NCI-H2107 (cell line): Measurements from ENCODE around the gene MYBPC2.
A peak's percentile ranks its signal among the peaks of the same experiment; 100 is the strongest.

ENCODE experiments used
- DNase-seq: peaks from one replicate; lab custom pipeline; 2025; lab: John Stamatoyannopoulos, UW

The MYBPC2 gene

DNA sequence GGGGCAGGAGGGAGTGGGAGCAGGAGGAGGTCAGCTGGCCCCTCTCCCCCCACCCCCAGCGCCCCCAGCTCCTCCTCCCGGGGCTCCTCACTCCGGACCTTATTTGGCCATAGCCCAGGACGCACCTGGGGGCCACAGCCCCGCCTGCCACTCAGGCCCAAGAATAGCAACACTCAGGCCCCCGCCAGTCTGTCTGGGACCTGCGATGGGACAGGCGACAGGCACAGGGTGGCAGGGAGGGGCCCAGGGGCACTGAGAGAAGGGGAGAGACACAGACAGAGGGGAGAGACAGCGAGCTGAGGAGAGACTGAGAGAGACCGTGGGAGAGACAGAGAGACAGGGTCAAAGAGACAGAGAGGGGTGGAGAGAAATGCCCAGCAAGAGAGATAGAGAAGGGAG, 68.1 kb downstream of the MYBPC2 start:
- no peak for DNase-seq

DNA sequence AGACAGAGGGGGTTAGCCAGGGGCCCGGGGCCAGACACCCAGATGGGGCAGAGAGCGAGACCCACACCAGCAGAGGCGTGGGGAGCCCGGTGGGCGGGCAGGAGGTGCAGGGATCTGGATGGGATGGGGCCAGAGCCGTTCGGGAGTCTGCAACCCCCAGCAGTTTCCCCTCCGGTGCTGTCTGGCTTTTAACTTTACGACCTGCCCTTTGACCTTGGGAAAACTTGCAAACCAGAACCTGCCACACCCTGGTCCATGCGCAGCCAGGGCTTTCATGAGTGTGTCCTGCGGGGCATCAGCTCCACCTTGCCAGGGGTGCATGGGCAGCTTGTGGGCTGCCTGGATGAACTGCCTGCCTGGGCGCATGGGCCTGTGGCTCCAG, 68.5 kb downstream of the MYBPC2 start:
- no peak for DNase-seq

DNA sequence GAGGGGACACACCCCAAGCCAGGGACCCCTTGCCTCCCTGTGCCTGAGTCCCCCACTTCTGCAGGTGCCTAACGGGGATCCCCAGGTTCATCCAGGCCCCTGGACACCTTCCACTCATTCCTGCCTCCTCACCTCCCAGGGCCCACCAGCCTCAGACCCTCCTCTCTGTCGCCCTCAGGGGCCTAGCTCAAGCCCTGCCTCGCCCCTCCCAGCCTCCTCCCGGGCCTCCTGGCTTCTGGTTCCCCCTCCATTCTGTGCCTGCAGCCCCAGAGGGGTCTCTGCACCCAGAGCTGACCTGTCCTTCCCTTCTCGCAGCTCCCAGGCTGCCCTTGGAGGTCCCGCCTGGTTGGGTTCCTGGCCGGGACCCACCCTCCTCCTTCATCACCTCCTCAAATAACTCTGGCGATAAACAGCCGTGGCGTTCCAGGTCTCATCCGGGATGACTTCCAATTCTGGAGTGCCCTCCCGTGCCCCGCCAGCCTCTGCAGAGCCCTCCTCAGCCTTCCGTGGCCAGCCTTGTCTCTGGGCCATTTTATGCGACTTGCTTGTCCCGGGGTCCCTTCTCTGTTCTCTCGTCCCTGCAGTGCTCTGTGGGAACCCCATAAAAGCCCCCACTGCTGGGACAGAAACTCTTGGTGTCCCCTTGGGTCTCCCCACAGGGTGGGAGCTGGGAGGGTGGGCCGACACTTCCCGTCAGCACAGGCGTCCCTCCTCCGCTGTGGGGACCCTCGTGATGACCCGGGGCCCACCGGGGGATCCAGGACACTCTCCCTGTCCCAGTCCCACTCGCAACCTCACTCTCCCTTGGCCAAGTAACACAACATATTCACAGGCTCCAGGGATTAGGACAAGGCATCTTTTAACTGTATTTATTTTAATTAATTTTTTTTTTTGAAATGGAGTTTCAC, 69.1 kb downstream of the MYBPC2 start:
- DNase-seq = no peak

DNA sequence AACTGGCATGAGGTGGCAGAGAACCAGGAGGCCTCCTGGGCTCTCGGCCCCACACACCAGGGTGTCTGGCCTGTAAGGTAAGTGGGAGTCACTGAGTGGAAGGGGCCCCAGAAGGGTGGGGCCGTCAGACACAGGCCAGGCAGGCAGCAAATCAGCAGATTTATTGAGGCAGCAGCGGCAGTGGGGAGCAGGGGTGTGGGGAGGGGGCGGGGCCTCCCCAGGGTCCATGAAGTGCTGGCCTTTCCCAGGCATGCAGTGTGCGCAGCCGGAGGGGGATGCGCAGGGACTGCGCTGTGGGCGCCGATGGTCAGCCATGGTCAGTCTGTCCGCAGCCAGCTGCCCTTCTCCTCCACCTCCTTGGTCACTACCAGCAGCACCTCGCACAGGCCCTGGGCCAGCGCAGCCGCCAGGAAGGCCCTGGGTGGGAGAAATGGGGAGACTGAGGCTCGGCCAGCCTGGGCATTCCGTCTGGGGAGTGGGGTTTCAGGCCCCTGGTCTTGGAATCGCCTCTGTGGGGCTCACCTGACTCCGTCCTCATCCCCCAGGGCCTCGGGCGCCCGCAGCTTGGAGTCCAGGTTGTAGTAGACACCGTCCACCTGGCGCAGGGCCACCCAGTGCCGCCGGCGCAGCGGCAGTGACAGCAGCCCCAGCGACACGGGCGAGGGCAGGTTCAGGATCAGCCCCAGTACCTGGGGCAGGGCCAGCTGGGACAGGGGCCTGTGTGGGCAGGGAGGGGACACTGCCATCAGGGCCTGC, 73.3 kb downstream of the MYBPC2 start:
- no peak for DNase-seq

DNA sequence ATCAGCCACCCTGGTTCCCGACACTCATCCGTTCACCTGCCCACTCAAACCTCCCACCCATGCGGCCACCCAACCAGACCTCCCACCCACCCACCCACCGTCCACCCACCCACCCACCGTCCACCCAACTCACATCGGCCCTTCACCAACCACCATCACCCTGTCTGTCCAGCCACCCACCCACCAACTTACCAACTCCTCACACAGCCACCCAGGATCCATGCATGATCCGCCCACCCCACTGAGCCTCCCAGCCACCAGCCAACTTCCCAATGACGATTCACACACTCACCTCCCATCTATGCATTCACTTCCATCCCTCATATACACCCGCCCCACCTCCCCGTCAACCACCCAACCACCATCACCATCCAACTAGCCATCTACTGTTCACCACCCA, 74.0 kb downstream of the MYBPC2 start:
- DNase-seq = no peak

DNA sequence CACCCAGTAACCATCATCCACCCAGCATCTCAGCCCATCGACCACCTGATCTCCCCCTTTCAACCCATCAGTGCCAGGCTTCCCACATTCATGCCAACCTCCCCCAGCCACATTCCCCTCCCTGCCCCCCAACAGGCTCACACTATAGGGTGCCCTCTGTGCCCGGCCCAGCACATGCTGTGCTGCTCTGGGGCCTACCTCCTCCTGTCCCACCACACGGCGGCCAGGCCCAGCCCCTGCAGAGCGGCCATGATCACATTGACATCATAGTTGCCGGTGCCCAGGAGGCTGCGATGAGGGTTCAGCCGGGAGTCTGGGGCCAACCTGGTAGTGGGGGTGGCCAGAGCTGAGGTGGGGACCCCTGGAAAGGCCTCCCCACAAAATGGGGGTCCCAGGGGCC, 74.7 kb downstream of the MYBPC2 start:
- no peak for DNase-seq

DNA sequence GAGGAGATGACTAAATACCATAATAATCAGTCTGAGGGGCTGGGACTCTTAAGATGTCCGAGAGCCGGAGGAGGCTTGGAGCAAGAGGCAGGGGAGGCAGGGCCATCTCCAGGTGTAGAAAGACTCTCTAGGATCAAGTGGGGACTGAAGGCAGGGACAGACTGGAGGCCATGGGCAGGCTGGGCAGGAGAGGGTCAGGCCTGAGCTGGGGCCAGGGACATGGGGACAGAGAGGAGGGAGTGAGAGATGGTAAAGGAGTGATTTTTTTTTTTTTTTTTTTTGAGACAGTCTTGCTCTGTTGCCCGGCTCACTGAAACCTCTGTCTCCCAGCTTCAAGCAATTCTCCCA, 76.1 kb downstream of the MYBPC2 start:
- DNase-seq = no peak

DNA sequence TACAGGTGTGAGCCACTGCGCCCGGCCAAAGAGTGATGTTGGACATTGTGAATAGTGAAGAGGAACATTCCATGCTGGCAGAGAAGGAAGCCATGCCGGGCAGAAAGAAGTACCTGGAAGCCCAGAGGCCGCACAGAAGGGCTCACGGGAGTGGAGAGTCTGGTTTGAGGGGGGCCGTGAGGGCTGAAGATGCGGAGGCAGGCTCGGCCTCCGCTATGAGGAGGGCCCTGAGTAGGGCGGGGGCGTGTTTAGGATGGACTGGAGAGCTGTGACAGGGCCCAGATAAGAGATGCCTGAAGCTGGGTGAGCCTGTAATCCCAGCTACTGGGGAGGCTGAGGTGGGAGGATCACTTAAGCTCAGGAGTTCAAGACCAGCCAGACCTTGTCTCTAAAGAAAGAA, 76.7 kb downstream of the MYBPC2 start:
- no peak for DNase-seq

DNA sequence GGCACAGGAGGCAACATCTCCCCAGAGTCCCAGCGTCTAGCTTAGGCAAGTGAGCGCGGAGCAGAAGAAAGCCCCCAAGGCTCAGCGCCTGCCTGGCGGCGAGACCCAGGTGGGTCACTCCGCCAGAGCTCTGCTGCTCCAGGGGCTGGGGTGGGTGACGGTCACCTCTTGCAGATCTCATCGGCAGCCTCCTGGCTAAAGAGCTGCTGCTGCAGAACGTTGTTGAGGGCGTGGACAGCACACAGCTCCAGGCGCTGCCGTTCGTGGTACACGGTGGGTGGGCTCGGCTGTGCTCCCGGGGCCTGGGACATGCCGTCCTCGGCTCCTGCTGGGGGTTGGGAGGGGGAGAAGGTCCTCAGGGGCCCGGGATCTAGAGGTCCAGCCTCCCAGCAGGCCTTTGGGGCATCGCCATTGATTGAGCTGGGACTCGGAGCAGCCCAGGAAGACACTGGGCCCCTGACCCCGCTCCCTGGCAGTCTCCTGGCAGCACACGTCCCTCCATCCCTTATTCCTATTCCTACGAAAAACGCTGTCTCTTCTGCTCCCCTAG, 77.5 kb downstream of the MYBPC2 start:
- no peak for DNase-seq

DNA sequence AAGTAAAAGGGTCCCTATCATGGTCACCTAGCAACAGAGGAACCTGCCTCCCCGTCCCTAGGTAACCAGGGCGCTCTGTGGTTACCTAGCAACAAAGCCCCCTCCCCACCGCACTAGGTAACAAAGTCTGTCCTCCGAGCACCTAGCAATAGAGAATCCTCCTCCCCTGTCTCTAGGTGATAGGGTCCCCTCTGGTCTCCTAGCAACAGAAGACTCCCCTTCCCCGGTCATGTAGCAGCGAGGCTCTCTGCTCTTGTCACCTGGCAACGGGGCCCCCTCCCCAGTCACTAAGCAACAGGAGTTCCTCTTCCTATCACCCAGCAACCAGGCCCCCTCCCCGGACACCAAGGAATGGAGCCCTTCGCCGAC, 78.0 kb downstream of the MYBPC2 start:
- no peak for DNase-seq

DNA sequence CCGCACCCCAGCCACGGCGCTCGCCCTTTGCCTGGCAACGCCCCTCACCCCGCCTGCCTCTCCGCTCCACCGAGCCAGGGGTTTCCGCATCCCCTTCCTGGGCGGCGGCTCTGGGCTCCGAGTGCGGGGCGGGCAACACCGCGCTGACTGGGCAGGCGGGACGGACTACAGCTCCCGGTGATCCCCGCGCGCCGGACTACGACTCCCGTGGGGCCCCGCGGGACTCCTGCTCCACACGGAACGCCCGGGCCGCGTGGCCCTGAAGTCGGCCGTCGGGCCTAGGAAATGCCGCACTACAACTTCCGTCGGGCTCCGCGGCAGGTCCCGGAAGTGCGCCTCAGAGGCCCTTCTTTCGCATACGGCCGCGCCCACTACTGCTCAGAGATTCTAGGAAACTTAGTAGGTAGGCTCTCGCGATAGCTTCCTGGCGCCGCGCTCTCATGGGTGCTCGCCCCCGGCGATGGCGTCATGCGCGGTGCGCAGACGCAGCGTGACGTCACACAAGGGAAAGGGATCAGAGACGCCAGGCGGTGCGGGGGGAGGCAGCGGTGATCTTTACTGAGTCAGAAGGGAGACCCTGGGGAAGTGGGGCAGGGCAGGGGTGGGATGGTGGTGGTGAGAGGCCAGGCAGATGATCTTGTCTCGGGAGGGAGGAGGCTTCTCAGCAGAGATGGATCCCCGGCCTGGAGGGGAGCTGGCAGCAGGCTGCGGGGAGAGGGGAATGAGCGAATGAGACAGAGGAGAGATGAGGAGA, 78.6 kb downstream of the MYBPC2 start, which contains the start of gene JOSD2:
JOSD2 (minus strand) TSS at position 123 of the 754 bp plus-strand sequence. CDS start 760 bp downstream, outside the sequence.
- DNase-seq = peak; percentile 97

DNA sequence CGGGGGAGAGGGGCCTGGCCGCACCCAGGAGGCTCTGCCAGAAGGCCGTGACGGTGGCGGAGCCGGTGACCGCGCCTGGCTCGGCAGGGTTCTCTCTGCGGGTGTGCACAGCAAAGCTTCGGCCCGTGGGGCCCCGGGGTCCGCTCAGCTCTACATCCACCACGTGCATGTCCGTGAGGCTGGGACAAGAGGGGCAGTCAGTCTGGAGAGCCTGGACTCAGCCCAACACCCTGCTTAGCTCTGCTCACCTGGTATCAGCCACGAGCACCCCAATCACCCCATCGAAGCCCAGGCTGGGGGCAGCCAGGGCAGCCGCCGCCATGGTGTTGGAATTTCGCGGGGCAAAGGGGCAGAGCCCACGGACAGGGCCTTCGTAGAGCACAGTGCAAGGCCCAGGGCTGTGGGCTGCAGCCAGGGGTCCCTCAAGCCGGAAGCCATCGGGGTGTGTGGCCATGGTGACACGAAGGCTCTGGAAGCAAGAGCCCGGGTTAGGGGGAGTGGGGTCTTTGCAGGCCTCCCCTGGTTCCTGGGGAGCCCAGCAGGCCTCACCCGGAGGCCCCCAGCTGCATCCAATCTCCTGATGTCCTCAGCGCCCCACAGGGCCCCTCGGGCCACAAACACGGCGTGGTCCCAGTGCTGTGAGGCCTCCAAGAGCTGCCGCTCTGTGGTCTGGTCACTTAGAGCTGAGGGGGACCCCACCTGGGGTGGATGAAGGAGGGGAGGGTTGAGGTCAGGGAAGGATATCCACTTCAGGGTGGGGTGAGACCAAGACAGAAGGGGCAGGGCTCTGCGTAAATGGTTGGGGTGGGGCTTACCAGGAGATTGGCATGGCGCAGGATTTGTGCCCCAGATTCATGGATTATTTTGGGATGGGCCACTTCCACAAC, 79.7 kb downstream of the MYBPC2 start:
- DNase-seq = no peak

DNA sequence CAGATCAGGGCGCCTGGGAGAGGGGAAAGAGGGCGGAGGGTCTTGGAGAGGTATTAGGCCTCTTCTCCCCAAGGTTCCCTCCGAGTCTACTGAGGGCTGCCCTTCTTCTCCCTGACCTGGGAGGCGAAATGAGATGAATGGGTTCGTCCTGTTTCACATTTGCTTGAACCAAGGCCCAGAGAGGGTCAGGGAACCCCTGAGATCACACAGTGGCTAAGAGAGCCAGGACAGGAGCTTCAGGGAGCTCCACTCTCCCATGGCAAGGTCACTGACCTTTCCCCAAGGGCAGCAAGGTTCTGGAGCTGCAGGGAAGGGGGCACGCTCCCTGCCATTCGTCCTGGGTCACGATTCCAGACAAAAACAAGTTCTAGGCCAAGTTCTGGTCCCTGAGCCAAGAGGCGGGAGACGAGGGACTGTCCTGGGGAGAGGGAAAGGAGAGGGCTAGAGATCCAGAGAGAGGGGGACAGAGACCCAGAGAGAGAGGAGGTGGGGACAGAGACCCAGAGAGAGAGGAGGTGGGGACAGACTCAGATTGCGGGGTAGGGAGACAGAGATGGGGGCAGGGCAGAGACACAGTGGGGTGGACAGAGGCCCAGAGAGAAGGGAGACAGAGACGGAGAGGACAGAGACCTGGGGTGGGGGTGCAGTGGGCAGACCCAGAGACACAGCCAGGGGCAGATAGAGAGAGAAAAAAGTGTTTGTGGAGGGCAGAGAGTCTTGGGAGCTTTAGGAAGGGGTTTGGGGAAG, 80.5 kb downstream of the MYBPC2 start:
- DNase-seq = no peak

DNA sequence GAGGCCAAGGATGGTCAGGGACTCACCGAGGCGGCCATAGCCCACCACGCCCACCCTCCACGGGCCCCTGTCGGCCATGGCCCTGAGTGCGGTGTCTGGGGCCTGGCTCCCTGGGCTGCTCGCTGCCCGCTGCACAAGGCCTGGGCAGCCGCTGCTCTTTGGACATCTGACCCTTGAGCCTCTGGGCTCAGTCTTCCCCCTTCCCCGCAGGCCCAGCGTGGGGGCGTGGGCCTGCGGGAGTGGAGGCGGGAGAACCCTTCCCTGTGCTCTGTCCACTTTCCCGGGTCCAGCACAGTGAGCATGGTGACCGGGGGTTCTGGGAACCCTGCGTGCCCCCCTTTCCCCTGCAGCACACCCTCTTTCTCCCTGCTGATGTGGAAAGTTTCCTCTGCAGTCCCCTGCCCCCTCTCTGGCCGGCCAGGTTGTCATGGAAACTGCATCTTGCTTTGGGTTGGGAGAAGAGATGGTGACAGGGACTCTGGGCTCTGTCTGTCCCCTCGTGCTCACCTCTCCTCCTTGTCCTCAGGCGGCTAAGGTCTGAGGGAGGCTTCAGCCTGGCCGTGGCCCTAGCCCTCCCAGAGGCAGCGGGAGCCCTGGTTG, 81.2 kb downstream of the MYBPC2 start, which contains the start of gene ASPDH:
ASPDH (minus strand) TSS at position 168 of the 600 bp plus-strand sequence; CDS start at position 78, 90 bp downstream.
- no peak for DNase-seq

DNA sequence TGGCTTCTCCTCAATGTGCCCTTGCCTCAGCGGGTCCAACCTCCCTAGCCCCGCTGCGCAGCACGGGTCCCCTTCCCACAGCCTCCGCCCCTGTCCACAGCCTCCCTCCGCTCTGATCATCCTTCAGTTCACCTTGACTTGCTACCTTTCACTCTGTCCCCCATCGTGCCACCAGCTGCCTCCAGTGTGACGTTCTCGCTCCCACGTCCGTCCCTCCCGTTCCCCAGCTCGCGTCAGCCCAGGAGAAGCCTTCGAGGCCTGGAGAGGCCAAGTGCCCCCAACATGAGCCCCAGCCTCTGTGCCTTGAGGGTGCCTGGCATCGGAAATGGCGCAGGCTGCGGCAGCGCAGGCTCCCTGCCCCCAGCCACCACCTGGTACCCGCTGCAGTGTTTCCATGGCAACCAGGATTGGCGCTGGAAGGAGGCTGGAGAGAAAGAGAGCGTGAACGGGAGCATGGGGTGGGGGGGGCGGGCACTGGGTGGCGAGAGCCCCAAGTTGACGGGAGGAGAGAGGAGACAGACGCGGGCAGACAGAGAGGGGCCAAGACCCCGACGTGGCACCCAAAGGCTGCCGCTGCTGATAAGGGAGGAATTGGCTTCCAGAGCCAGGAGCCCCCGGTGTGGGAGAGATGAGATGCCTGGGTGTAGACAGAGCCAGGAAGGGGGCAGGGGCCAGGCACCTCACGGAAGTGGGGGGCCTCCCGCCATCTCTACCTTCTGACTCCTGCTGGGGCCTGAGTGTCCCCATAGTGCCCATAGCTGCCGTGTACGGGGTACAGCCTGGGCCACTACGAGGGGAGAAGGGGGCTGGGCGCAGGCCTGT, 81.9 kb downstream of the MYBPC2 start:
- no peak for DNase-seq

DNA sequence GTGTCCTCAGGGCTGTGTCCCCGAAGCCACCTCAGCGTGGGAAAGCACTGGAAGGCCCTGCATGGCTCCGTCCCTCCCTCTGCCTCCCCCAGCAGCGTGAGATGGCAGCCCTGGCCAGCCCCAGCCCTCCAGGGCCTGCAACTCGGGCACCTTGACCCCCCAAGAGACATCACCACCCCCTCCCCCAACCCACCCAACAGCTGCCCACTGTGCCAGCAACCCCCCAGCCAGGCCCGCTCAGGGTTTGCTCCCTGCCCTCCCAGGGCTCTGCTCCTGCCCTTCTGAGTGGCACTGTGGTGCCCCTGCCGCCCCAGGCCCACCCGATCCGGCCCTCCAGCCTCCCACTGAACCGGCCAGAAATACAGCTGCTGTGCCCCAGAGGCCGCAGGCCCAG, 82.5 kb downstream of the MYBPC2 start:
- no peak for DNase-seq
